Measurements from ENCODE around the gene MAPKAP1.

MAPKAP1 gene

GRCh38 chr9:125479846-125480615 lies 227.0 kb downstream of the MAPKAP1 start:
- DNase-seq, result no peak

GRCh38 chr9:125477089-125477544 lies 229.9 kb downstream of the MAPKAP1 start:
- DNase-seq, result no peak

DNA sequence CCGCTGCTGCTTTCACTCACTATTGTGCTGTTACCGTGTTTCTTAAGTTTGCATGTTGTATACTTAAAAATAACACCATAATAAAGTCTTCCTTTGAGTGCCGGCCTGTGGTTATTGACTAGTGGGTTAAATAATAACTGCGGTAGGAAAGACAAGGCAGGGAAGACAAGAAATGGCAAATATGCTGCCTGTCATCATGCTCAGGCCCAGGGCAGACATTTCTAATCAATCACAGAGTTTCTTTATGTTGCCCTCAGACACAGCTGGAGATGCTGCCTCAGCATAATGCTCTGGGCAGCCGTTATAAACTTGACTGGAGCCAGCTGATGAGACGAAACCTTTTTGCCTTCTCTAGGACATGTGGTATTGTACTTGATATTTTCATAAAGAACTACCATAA lies 230.4 kb downstream of the MAPKAP1 start:
- DNase-seq, result no peak

- no peak for DNase-seq
These were observed 231.6 kb downstream of the MAPKAP1 start for GRCh38 chr9:125475385-125475784.

- no peak for DNase-seq
These were observed 233.9 kb downstream of the MAPKAP1 start for GRCh38 chr9:125472926-125473701.

GRCh38 chr9:125472562-125472925 lies 234.5 kb downstream of the MAPKAP1 start:
- no peak for DNase-seq

DNA sequence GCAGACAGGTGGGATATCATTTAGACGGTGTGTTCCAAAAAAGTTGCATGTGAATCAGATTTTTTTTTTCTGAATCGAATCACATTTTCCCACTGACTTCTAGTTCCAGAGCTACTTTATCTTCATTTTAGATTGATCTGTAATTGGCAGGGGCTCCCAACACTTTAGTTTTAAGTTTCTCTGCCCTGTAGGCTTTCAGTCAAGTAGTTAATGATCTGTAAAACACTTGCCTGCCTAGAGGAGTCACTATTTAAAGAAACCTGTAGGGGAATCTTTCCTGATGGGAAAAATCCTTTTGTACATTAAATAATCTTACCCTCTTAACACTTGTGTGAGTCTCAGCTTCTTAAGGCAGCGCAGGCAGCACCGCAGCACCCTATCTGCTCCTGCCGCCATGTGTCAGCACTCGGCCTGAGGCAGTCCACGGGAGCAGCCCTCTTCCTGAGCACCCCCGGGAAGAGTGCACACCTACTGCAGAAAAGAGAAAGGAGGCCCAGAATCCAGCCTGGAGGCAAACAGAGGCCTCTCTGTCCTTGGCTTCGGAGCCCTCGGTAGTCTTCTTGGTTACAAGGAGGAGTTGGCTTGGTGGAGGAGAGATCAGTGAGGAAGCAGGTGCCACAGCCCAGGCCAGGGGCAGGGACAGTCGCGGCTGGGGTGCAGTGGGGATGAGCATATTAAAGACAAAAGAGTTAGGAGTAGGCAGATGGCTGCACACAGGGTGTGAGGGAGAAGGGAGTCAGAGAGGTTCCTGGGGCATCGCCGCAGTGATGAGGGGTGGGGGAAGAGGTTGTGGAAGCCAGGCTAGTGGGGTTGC lies 236.0 kb downstream of the MAPKAP1 start:
- no peak for DNase-seq

DNA sequence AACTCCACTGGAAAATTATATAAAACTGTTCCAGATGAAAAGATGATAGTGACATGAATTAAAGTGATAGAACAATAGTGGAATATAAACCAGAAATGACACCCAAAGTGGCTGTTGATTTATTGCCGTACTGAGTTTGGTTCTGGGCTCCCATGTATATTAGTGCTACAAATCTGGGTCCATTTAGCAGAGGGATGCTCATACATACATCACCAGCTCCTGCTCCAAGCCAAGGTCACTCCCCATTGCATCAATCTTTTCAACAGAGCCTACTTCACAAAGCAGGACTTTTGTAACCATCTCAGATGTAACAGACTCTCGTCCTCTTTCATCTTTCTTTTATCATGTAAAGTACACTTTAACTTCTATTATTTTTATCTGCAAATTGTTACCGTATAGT lies 236.8 kb downstream of the MAPKAP1 start:
- DNase-seq, result no peak

- no peak for DNase-seq
These were observed 238.4 kb downstream of the MAPKAP1 start for GRCh38 chr9:125468646-125469045.

DNA sequence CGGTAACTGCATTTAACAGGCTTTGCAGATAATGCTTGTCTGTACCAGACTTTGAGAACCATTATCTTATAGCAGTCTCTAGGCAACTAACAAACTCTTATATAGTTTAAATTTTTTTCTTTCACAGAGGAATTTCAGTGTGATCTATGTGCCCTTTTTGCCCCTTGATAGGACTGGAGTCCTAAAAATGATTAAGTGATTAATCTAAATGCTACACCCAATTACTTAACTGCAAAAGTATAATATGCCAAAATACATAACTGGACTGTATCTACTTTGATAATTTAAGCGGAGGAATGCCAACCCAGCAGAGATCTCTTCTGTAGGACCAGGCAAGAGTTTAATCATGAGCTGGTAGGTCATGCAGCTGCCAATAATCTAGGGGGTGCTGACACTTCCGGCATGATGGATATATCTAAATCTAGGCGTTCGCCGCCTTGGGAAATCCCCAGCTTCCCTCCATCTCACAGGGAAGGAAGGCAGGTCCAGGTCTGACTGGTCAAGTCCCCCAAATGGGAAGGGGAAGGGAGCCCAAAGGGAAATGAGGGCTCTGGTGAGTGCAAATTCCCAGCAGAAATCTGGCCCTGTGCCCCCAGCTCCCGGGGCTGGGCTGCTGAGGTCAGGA lies 239.8 kb downstream of the MAPKAP1 start:
- no peak for DNase-seq

DNA sequence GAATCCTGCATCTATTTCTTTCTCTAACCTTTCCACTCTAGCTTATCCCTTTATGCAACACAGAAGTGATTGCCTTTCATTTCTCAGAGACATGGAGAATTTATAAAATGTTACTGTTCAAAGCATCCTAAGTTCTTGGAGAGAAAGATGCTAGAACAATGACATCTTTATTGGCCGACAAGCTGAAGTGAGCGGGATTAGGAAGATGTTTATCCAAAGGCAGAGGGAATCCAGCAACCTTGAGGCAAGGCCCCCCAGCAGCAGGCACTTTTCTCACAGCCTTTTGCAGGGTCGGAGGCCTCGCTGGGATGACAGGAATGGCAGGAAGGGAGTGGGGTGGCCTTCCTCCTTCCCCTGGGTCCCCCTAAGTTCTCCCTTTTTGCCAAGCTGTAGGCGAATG lies 240.6 kb downstream of the MAPKAP1 start:
- no peak for DNase-seq

DNA sequence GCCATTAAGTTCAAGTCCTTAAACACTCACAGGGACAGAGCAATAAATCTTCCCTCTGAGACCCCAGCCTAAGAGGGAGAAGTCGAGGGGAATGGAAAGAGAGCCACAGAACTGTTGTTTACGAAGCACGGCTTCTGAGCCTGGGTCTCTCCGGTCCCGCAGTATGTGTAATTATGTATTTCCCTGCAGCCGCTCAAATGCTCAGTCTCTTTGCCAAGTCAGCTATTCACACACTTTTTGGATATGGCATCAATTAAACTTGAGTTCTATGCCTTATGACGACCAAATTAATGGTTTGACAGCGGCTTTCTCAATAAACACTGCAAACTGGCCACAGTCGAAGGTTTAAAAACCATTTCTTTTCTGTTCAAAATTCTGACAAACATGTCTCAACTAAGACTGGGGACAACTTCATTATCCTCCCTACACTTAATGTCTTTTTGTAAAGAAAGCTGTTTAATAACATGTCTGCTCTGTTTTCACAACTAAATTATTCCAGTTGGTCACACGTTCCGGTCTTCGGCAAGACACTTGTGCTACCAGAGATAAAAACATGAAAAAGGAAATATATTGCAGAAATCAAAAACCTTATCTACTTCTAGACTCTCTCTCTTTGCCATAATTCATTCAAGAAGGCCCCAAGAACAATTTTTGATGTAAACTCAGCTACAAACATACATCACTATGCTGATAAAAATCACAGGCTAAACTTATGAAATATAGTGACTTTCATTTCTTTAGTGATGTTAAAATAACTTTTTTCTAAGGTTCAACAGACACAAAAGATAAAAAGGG lies 242.2 kb downstream of the MAPKAP1 start:
- DNase-seq, result no peak

GRCh38 chr9:125463926-125464325 lies 243.1 kb downstream of the MAPKAP1 start:
- no peak for DNase-seq

- no peak for DNase-seq
These were observed 244.1 kb downstream of the MAPKAP1 start for GRCh38 chr9:125462861-125463291.

DNA sequence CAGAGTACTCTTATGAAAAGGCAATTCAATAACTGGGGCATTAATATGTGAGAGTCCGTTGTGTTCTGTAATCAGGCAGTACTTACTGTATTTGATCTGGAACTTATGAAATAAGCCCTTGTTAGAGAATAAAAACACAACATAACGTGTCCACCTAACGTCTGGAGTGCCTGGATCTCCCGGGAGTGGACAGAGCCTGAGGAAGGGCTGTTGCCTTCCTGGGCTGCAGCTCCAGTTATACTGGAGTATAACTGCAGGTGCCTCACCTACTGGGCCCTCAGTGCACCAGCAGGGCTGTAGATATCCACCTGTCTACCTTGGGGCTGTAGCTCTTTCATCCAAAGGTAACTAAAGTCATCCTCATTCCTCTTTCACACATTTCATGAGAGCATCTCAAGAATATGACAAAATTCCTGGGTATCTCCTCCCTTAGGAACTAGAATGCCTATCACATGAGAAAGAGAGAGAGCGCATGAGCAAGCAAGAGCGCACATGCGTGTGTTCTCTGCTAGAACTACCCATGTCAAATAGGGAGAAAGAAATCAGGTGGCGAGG lies 245.3 kb downstream of the MAPKAP1 start:
- DNase-seq, result no peak

DNA sequence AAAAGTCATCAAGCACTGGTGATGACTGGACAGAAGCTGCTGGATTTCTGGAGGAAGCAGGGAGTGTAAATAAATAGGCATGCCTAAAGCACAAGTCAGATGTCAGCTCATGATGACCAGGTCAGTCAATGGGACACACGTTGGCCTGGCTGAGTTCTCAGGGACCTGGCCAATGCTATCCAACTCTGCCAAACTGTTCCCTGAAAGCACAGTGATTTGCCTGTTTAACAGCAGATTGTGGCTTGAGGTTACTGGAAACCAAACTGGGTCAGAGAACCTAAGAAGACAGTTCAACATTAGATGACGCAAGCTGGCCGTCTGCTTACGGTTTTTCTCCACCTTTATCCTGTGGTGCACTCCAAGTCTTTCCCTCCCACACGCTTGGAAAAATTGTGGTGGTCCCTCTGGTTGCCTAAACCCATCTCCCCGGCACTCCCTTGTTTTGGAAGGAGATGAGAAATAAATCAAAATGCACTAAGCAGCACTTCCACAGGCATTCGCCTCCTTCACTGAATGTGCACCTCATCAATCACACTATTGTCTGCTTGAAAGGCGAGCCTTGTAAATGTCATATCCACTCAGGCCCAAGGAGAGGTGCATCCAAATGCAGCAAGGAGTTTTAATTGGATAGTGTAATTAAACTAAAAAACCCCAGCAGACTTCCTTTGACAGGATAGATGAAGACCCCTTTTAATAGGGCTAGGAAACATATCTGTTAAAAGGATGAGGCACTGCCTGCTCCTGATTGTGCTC lies 245.9 kb downstream of the MAPKAP1 start:
- no peak for DNase-seq

DNA sequence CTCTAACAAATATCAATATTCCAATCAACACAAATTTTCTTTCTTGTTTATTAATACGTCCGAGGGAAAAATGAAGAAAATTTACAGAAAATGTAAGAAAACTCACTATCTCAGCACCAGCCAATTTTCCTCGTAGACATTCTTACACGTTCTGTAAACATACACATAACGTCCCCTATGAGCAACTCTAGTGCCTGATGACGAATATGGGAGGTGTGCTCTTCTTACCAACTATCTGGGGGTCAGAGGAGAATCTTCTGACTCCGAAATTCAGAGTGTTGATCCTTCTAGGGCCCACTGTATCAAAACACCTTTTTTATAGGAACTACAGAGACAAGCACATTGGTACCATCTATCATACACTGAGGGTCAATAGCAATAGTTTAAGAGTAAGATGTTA lies 246.7 kb downstream of the MAPKAP1 start:
- DNase-seq, result no peak

- no peak for DNase-seq
These were observed 249.7 kb downstream of the MAPKAP1 start for GRCh38 chr9:125457357-125457756.

DNA sequence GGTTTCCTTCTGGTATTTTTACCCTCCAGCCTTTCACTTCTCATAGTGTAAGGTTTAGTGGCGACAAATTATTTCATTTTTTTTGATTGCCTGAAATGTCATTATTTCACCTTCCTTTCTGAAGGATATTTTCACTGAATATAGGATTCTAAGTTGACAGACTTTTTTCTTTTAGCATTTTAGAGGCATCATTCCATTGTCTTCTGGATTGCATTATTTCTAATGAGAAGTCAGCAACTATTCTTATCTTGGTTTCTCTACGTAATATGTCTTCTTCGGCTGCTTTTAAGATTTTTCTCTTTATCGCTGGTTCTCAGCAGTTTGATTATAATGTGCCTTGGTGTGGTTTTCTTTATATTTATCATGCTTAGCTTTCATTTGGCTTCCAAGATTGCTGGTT lies 251.1 kb downstream of the MAPKAP1 start:
- no peak for DNase-seq

DNA sequence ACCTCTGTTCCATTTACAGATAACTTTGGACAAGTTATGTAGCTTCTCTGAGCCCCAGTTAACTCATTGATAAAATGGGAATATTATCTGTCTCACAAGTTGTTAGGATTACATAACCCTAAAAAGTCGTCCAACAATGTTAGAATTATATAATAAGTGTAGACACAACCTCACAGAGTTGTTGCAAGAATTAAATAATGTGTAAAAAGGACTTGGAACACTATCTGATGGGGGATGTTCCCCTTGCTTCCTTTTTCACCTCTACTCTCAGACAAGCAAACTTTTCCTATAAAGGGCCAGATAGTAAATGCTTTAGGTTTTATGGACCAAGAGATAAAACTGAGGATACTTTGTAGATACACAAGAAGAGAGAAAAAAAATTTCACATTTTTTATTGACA lies 251.9 kb downstream of the MAPKAP1 start:
- no peak for DNase-seq

DNA sequence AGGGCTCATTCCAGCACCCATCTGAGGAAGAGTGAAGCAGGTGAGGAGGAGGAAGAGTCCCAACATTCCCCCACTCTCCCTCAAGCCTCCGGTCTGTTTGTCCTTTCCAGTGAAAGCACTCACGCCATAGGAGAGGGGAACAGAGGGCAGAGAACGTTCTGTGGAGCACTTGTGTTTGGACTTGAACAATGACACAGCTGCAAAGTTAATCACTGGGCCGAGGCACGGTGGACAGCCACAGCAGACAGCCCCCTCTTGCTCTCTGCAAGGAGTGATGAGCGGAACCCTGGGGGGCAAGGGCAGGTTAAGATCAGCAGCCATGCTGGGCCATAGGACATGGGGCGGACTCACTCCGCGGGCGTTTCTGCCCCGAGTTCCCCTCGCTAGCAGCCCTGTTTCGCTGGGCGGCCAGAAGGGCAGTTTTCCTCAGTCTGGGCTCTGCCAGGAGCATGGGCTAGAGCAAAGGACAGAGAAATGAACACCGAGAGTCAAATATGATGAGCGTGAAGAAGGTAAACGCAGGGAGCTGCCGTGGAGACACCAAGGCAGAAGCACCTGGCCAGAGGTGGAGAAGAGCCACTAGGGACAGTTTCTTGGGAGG lies 259.7 kb downstream of the MAPKAP1 start:
- no peak for DNase-seq

Data from inflammatory macrophage treated with lipopolysaccharide for 1 hour (primary cell).